ENCODE results near the gene ANGPTL8.

ANGPTL8 gene

GRCh38 chr19:11198769-11199424, 40.5 kb upstream of the ANGPTL8 start:
- peaks cover 1% of the 10 kb centered on the region for H3K36me3 Mint-ChIP-seq
- no peaks in the 10 kb centered on the region for H3K9me3 Mint-ChIP-seq
- H3K27me3 Mint-ChIP-seq = peaks cover 16% of the 10 kb centered on the region
- no peak overlapping the region for H3K27ac Mint-ChIP-seq
- ATAC-seq (ENCODE audit: low read depth) = no peak
- no peak overlapping the region for H3K4me3 Mint-ChIP-seq
- no peak for DNase-seq (ENCODE audit: low spot score in 2 of 2)
- peaks cover 18% of the 10 kb centered on the region for H3K4me1 Mint-ChIP-seq

DNA sequence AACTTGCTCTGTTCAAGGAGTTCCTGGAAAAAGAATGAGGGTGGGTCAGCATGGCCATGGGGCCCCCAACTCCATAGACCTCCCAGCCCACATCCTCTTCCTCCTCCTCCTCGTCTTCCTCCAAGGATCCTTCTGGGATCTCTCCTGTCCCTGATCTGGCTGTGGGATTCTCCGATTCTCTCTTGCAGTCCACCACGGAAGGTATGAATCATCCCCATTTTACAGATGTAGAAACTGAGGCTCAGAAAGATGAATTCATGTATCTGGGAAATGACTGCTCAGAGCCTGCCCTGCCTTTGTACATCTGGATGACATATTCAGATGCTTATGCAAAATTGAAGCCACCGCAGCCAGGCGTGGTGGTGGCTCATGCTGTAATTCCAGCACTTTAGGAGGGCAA, 39.9 kb upstream of the ANGPTL8 start:
- DNase-seq (ENCODE audit: low spot score in 2 of 2) = no peak
- Mint-ChIP-seq H3K4me3 (no peak overlapping the region), H3K27me3 (peaks cover 14% of the 10 kb centered on the region), H3K4me1 (peaks cover 20% of the 10 kb centered on the region), H3K9me3 (no peaks in the 10 kb centered on the region), H3K27ac (no peak overlapping the region), H3K36me3 (peaks cover 1% of the 10 kb centered on the region)
- no peak for ATAC-seq (ENCODE audit: low read depth)

GRCh38 chr19:11200015-11200574, 39.3 kb upstream of the ANGPTL8 start:
- Mint-ChIP-seq H3K27ac (no peak overlapping the region), H3K4me1 (peaks cover 23% of the 10 kb centered on the region), H3K9me3 (no peaks in the 10 kb centered on the region), H3K27me3 (peaks cover 14% of the 10 kb centered on the region), H3K36me3 (peaks cover 1% of the 10 kb centered on the region), H3K4me3 (no peak overlapping the region)
- ATAC-seq (ENCODE audit: low read depth) (no peak), DNase-seq (ENCODE audit: low spot score in 2 of 2) (no peak)

GRCh38 chr19:11200931-11201330, 38.5 kb upstream of the ANGPTL8 start:
- DNase-seq (ENCODE audit: low spot score in 2 of 2) (no peak), ATAC-seq (ENCODE audit: low read depth) (no peak)
- H3K4me1 Mint-ChIP-seq = peaks cover 23% of the 10 kb centered on the region
- H3K27me3 Mint-ChIP-seq = peaks cover 11% of the 10 kb centered on the region
- no peak overlapping the region for H3K27ac Mint-ChIP-seq
- H3K36me3 Mint-ChIP-seq = peaks cover 1% of the 10 kb centered on the region
- H3K4me3 Mint-ChIP-seq = no peak overlapping the region
- H3K9me3 Mint-ChIP-seq = no peaks in the 10 kb centered on the region

DNA sequence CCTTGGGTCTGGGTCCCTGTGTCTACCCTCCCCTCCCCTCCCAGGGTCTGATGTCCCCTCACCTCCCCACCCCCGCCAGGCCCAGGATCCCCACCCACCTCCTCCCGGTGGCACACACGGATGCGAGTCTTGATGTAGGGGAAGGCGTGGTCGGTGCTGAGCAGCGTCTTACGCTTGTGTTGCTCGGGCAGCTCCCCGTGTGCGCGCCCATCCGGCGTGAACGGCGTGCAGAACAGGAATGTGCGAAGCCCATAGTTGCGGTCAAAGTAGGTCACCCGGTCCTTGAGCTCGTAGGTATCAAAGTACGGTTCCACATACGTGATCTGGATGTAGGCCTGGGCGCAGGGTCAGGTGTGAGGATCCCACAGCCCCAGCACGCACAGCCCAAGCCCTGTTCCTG, 37.6 kb upstream of the ANGPTL8 start:
- Mint-ChIP-seq H3K36me3 (no peaks in the 10 kb centered on the region), H3K27ac (no peak overlapping the region), H3K27me3 (peaks cover 7% of the 10 kb centered on the region), H3K4me3 (no peak overlapping the region), H3K9me3 (no peaks in the 10 kb centered on the region), H3K4me1 (peaks cover 21% of the 10 kb centered on the region)
- no peak for ATAC-seq (ENCODE audit: low read depth)
- no peak for DNase-seq (ENCODE audit: low spot score in 2 of 2)

DNA sequence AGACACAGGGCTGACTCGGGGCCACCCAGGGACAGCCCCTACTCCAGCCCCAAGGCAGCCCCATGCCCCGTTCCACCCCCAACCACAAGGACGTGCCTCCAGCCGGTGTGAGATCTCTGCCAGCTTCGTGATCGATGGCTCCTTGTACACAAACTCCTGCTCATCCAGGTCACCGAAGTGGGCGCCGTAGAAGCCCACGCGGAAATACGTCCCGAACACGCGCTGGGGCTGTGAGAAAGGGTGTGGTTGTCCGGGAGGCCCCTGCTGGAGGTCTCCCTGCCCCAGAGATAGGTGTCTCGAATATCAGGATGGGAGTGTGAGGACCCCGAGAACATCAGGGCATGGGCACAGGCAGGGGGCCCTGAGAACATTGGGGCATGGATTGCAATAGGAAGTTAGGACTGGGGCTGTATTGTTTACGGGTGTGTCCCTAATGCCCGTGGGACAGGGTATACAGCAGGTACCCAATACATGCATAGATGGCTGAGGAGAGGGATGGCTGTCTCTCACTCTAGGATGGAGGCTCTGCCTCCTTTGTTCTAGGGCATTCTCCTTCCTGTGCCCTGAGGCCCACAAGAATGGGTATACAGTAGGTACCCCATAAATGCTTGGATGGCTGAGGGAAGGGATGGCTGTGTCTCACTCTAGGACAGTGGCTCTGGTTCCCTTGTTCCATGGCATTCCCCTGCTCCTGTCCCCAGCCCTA, 36.8 kb upstream of the ANGPTL8 start:
- H3K36me3 Mint-ChIP-seq = no peaks in the 10 kb centered on the region
- peaks cover 4% of the 10 kb centered on the region for H3K27me3 Mint-ChIP-seq
- DNase-seq (ENCODE audit: low spot score in 2 of 2) (no peak), ATAC-seq (ENCODE audit: low read depth) (no peak)
- H3K4me1 Mint-ChIP-seq = peaks cover 17% of the 10 kb centered on the region
- no peaks in the 10 kb centered on the region for H3K9me3 Mint-ChIP-seq
- no peak overlapping the region for H3K27ac Mint-ChIP-seq
- H3K4me3 Mint-ChIP-seq = no peak overlapping the region

GRCh38 chr19:11203194-11204075, 36.0 kb upstream of the ANGPTL8 start:
- DNase-seq (ENCODE audit: low spot score in 2 of 2) = no peak
- Mint-ChIP-seq H3K4me1 (peaks cover 15% of the 10 kb centered on the region), H3K36me3 (no peaks in the 10 kb centered on the region), H3K27ac (no peak overlapping the region), H3K27me3 (peaks cover 4% of the 10 kb centered on the region), H3K9me3 (no peaks in the 10 kb centered on the region), H3K4me3 (no peak overlapping the region)
- ATAC-seq (ENCODE audit: low read depth) = no peak

DNA sequence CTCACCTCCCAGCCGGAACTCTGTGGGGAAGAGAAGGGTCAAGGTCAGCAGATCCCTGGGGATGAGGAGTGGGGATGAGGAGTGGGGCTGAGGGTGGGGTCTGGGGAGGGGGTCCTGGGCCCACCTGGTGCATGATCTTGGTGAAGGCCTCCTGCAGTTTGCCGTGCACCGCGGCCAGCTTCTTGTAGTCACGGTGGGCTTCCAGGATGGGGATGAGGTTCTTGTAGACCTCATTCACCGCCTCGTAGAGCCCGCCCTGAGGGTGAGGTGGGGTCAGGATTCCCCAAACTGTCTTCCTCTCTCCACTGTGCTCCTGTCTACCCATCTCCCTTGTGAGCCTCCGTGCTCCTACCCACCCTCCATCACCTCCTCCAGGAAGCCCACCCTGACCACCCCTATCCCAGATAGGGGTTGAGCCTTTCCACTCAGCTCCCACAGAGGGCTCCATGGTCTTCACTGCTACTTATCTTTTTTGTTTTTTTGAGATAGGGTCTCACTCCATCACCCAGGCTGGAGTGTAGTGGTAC, 35.3 kb upstream of the ANGPTL8 start:
- peaks cover 1% of the 10 kb centered on the region for H3K36me3 Mint-ChIP-seq
- H3K9me3 Mint-ChIP-seq = no peaks in the 10 kb centered on the region
- peaks cover 16% of the 10 kb centered on the region for H3K4me1 Mint-ChIP-seq
- DNase-seq (ENCODE audit: low spot score in 2 of 2) (no peak), ATAC-seq (ENCODE audit: low read depth) (no peak)
- peaks cover 4% of the 10 kb centered on the region for H3K27me3 Mint-ChIP-seq
- no peak overlapping the region for H3K27ac Mint-ChIP-seq
- no peak overlapping the region for H3K4me3 Mint-ChIP-seq

- Mint-ChIP-seq H3K4me1 (peaks cover 18% of the 10 kb centered on the region), H3K9me3 (peaks cover under 1% of the 10 kb centered on the region), H3K4me3 (no peak overlapping the region), H3K36me3 (peaks cover 3% of the 10 kb centered on the region), H3K27me3 (peaks cover 4% of the 10 kb centered on the region), H3K27ac (no peak overlapping the region)
- DNase-seq (ENCODE audit: low spot score in 2 of 2) (no peak), ATAC-seq (ENCODE audit: low read depth) (no peak)
Observed at GRCh38 chr19:11204943-11205349, 34.5 kb upstream of the ANGPTL8 start.

DNA sequence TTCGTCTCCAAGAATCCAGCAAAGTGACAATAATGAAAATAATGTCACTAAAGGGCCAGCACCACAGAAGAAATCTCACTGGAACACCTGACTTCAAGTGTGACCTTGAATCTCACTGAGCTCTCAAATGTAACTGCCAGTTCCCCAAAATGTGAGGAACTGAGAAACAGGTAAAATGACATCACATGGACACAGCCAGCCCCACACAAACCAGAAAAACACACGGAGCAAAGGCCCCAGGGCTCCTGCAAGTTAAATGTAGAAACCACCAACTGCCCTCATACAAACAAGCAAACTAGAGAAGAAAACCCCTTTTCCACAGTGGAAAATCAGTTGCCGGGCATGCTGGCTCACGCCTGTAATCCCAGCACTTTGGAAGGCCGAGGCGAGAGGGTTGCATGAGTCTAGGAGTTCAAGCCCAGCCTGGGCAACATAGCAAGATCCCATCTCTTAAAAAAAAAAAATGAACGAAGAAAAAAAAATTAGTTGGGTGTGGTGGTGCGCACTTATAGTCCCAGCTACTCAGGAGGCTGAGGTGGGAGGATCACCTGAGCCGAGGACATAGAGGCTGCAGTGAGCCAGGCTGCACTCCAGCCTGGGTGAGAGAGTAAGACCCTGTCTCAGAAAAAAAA, 33.4 kb upstream of the ANGPTL8 start:
- Mint-ChIP-seq H3K9me3 (peaks cover 8% of the 10 kb centered on the region), H3K36me3 (peaks cover 9% of the 10 kb centered on the region), H3K4me3 (no peak overlapping the region), H3K4me1 (peaks cover 25% of the 10 kb centered on the region), H3K27ac (peak overlapping the region; percentile 48), H3K27me3 (peaks cover 6% of the 10 kb centered on the region)
- ATAC-seq (ENCODE audit: low read depth) = peak; percentile 95
- peak in 1 of 2 donors; percentile 28 for DNase-seq (ENCODE audit: low spot score in 2 of 2)

- no peak for ATAC-seq (ENCODE audit: low read depth)
- Mint-ChIP-seq H3K9me3 (peaks cover 8% of the 10 kb centered on the region), H3K27me3 (peaks cover 3% of the 10 kb centered on the region), H3K4me1 (peaks cover 20% of the 10 kb centered on the region), H3K36me3 (peaks cover 11% of the 10 kb centered on the region), H3K27ac (no peak overlapping the region), H3K4me3 (no peak overlapping the region)
- DNase-seq (ENCODE audit: low spot score in 2 of 2) = no peak
Observed at GRCh38 chr19:11208561-11209471, 30.6 kb upstream of the ANGPTL8 start.

- Mint-ChIP-seq H3K9me3 (peaks cover 8% of the 10 kb centered on the region), H3K4me1 (peaks cover 16% of the 10 kb centered on the region), H3K27me3 (peaks cover 2% of the 10 kb centered on the region), H3K4me3 (no peak overlapping the region), H3K27ac (peak overlapping the region; percentile 18), H3K36me3 (peaks cover 11% of the 10 kb centered on the region)
- ATAC-seq (ENCODE audit: low read depth) = no peak
- DNase-seq (ENCODE audit: low spot score in 2 of 2) = no peak
Observed at GRCh38 chr19:11209839-11210655, 29.4 kb upstream of the ANGPTL8 start.

All from memory B cell (primary cell).